ENCODE measurements around the gene APOL4.
"Not testable (repeated sequence)": the region's sequence is repeated elsewhere in the genome, so short reads cannot be mapped to it uniquely, and the experiment has no call there.

Gene APOL4

DNA sequence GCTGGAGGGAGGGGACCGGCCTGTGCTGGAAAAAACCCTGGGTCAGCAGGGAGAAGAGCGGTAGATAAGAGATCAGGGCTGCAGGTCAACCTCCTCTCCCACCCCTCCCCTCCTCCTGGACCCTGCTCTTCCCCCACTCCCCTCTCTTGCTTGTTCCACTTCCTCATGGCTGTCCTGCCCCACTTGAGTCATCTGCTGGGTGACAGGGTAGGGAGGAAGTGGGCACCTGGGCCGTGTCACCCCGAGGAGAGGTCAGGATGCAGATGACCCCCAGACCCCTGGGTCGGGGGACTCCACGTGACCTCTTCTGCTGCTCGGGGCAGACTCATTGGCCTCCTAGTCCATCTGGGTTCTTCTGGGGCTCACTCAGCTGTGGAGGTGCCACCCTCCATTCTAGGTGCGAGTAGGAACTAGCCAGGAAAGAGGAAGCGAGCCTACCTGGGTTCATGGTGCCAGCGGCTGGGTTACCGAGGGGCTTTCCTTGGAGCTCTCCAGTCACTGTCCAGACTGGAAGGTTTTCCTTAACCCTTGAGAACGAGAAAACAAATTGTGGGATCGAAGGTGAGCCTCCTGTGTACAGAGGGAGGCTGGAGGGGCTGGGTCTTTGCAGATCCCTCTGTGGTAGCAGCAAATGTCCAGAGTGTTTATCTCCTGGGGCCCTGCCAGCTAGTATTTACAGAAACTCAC, 31.2 kb upstream of the APOL4 start:
- in situ Hi-C loops (cut with HindIII; ENCODE audit: low sequenced_read_pairs) = no loop called here

DNA sequence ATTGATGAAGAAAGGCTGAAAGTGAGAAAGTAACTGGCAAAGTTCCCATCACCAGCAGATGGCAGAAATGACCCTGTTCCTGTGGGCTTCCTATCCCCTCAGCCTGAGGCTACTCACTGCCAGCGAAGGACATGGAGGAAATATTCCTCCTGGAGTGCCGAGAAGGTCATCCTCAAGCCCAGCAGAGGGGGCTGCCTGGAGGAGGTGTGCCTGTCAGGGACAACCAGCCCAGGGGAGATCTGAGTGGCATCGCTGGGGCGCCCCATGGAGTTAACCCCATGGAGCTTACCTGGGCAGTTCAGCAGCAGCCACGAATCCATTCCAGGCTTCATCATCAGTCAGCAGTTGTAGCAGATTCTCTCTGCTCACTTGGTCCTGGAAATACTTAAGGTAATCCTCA, 29.4 kb upstream of the APOL4 start:
- in situ Hi-C loops (cut with HindIII; ENCODE audit: low sequenced_read_pairs) = not testable (repeated sequence)

DNA sequence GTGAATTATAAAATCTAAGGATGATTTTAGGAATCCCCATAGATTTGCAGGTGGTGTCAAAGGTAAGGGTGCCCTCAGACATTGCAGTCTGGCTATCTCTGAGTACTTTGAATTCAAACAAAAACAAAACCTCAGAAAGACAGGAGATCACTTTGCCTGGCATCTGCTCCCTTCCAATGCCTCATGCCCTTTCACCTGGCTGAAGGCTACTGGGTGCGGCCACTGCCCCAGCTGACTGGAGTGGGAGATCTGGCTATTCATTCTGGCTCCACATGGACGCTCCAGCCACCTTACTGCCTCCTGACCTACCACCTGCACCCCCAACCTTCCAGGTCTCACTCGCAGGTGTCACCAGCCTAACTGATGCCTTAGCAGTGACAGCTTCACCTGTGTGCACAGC, 28.0 kb upstream of the APOL4 start:
- in situ Hi-C loops (cut with HindIII; ENCODE audit: low sequenced_read_pairs) = not testable (repeated sequence)

DNA sequence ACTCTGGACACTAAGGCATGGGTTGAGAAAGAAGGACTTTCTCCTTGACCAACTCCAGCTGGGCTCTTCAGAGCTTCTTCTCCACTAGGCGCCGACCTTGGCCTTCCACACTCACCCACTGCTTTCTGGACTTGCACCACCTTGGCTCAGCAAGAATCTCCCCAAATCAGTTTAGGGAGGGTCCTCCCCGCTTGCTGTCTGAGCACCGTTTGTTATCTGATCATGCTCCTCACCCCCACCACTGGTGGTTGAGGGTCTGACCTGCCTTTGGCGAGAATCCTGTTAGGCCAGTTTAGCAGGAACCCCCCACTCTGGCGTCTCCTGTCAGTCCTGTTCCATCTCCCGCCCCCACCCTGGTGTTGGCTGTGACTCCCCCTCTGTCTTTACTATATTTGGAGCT, 27.3 kb upstream of the APOL4 start:
- in situ Hi-C loops (cut with HindIII; ENCODE audit: low sequenced_read_pairs) = no loop called here

DNA sequence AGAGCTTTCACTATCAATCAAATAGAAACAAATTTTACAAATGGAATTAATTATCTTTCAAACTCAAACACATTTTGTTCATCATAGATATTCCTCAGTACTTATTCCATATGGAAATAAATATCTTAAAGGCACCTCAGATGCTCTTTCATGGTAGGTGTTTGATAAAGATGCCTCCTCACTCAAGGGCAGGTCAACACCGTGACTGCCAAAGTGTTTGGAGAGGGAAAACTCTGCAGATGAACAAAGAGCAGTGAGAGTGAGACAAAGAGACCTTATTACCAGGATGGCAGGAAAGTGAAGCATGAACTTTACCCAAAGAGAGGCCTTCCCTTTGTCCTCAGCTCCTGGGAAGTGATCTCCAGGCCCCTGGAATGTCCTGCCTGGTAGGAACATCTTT, 26.8 kb upstream of the APOL4 start:
- in situ Hi-C loops (cut with HindIII; ENCODE audit: low sequenced_read_pairs) = not testable (repeated sequence)

DNA sequence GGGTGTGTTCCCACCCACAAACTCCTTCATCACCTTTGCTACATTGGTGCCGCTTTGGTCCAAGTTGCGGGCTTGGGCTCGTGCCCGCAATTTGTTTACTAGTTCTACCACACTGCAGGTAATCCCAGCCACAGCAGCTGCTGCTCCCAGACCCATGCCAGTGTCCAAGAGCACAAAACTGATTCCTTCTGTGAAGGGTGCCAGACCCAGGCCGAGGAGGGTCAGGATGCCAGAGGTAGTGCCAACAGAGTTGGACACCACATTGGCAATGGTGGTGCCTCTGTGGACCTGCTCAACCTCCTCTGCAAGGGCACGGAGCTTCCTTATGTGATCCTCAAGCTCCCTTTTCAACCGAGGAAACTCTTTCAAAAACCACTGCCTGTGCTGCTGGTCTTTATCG, 26.2 kb upstream of the APOL4 start:
- in situ Hi-C loops (cut with HindIII; ENCODE audit: low sequenced_read_pairs) = no loop called here

DNA sequence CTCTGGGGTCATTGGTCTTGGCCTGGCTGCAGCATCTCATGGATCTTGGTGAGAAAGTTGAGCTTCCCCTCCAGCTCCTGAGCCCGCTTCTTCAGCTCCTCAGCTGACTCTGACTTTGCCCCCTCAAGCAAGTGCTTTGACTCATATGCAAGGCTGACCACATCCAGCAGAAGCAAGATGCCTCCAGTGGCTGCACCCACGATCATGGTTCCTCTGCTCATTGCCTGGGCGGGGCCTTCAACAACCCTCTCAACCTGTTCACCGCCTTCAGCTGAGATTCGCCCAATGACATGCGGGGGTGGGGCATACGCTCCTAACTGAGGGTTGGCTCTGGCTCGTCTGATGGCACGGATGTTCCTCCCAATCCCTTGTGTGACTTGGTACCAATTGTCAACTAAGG, 25.8 kb upstream of the APOL4 start:
- in situ Hi-C loops (cut with HindIII; ENCODE audit: low sequenced_read_pairs) = no loop called here

DNA sequence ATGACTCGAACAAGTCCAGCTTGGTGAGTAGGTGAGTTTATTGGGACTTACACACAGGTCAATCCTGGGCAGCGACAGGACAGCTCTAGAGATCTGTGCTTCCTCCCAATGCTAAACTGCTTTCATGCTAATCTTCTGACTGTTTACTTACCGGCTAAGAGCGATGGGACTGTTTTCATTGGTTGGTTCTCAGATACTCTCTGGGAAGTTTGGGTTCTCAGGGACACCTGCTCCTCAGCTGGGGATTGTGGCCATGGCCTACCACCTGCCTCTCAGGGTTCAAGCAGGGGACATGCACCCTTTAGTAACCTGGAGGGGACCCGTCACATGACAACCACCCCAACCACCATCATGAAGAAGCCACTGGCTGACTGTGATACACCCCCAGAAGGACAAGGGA, 24.6 kb upstream of the APOL4 start:
- in situ Hi-C loops (cut with HindIII; ENCODE audit: low sequenced_read_pairs) = no loop called here

DNA sequence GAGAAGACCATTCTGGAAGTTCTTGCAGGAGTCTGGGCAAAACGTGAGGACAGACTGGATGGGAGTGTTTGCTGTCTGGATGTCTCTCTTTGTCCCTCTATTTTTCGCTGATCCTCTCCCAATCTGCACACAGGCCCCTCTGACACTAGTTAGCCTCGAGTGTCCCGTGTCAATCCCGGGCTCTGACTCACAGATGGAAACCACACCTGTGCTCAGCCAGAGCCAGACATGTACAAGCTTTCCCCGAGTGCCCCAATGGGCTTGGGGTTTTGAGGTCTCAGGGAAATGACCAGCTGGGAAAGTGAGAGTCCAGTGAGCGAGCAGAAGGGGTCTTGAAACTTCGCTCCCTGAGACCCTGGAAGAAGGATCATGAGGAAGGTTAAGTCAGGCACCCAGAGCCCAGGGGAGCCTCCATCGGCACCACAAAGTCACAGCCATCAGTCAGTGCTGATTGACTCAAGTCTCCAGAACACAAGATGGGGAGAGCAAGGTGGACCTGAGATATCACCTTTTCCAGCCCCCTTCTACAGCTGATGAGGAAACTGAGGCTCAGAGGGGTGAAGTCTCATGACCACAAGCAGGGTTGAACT, 23.8 kb upstream of the APOL4 start:
- in situ Hi-C loops (cut with HindIII; ENCODE audit: low sequenced_read_pairs) = no loop called here

DNA sequence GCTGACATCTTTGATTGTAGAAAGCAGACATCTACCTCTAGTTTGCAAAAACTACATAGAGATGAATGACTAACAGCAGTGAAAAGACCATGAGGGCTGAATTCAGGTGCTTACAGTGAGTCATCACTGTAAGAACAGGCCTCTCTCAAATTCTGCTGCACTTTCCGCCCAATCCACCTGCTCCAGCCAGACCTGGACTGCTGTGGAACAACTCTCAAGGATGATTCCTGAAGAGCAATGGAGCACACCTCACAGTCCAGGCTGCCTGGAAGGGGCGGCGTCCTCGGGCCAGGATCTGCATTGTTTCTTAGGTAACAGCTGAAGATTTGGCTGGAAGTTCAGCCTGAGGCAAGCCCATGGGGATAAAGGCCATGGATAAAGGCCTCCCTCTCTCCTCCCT, 22.6 kb upstream of the APOL4 start:
- in situ Hi-C loops (cut with HindIII; ENCODE audit: low sequenced_read_pairs) = no loop called here

DNA sequence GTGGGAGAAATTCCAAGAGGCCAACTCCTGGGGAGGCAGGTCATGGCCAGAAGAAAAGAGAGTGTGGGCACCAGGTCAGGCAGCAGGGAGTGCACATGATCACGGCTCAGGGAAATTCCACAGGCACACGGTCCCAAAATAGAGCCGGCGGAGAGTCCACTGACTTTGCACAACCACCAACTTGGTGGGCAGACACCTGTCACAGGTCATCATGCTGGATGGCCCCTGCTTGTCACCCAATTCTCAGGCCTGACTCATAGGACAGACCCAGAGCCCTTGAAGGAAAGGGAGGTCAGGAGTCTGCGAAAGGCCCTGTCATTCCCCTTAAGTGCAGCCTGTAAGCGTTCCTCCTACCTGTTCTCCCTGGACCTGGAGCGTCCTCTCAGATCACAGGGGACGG, 21.9 kb upstream of the APOL4 start:
- in situ Hi-C loops (cut with HindIII; ENCODE audit: low sequenced_read_pairs) = no loop called here

DNA sequence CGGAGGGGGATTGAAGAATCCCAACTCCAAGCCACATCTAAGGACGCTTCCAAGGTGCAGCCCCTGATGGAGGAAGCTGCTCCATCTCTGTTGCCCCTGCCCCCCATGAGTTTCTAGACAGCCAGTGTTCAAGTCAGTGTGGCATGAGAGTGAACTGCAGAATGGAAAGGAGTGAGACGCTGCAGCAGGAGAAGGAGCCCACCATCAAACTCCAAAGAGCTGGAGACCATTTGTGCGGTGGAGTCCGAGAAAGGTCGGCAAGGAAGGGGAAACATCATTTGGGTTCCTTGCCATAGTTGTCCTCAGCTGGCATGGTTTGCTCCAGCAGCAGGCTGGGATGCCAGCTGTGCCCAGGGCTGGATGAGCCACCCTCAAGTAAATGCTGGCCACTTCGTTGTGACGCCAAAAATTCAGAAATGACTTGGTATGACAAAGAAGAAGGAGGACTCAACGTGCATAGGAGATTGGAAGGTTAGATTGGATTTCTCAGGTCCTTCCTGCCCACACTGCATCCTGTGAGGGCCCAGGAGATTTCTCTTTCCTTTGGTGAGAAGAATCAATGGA, 21.4 kb upstream of the APOL4 start:
- in situ Hi-C loops (cut with HindIII; ENCODE audit: low sequenced_read_pairs) = no loop called here

DNA sequence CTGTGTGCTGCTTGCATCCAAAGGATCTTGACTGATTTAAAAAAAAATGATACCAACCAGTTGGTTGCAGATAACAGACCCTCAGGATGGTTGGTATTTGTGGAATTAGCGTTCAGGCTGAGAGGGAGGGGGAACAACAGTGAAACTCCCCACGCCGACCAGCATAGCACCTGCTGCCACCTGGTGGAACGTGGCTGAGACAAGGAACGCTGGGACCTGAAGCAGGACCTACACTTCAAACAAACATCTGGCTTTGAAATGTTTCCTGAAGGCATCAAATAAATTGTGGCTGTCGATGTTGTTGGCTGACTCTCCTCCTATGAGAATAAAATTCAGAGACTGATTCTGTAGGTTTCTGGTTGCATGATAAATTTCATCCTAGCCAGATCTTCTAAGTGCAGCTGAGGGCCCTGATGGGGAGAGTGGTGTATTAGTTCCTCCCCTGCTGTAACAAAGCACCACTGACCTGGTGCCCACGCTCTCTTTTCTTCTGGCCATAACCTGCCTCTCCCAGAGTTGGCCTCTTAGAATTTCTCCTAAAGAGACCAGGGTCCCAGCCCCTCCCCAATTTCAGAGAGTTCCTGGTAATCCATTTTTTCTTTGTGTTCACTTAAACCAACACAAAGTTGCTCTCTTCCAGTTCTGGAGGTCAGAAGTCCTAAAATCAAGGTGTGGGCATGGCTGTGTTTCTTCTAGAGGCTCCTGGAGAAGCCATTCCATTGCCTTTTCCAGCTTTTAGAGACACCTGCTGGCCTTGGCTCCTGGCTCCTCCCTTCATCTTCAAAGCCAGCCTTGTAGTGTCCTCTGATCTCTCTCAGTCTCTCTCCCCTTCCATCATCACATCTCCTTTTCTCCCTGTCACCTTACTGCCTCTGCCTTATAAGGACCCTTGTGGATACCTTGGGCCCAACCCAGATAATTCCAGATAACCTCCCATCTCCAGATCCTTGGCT, 20.5 kb upstream of the APOL4 start:
- in situ Hi-C loops (cut with HindIII; ENCODE audit: low sequenced_read_pairs) = no loop called here

DNA sequence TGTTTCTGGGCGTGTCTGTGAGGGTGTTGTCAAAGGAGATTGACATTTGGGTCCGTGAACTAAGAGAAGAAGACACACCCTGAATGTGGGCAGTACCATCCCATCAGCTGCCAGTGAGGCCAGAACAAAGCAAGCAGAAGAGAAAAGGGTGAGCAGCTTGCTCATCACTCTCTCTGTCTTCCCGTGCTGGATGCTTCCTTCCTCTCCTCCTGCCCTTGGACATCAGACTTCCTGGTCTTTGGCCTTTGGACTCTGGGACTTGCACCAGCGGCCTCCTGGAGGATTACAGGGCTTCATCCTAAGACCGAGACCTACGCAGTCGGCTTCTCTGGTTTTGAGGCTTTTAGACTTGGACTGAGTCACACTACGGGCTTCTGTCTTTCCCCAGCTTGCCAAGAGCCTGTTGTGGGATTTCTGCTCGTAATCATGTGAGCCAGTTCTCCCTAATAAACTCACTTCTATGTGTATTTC, 18.9 kb upstream of the APOL4 start:
- in situ Hi-C loops (cut with HindIII; ENCODE audit: low sequenced_read_pairs) = no loop called here

DNA sequence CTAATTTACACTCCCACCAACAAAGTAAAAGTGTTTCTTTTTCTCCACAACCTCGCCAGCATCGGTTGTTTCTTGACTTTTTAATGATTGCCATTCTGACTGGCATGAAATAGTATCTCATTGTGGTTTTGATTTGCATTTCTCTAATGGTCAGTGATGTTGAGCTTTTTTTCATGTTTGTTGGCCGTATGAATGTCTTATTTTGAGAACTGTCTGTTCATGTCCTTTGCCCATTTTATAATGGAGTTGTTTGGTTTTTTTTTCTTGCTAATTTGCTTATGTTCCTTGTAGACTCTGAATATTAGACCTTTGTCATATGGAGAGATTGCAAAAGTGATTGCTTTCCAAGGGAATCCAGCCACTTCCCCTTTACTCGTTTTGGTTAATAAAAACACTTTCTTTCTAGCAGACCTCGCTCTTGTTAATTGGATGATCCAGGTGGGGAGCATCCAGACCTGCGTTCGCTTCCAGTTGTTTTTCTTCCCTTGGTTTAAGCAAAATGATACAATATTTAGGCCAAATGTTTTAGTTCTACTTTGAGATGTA, 17.1 kb upstream of the APOL4 start:
- in situ Hi-C loops (cut with HindIII; ENCODE audit: low sequenced_read_pairs) = no loop called here

DNA sequence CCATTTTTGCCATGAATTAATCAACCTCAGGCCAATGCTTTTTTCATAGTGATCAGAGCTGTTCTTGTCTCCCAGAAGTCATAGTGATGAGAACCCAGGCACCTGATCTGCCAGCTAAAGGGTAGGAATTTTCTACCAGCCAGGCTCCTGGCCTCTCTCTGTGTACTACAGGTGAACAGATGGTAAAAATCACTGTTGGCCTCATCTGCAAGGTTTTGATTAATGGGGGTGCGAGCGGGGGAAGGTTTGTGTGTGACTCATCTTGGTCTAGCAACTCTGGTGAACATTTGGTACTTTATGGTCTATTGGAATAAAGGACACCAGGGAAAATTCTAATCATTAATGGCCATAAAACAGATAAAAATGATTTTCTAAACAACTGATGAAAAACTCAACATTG, 14.4 kb upstream of the APOL4 start:
- in situ Hi-C loops (cut with HindIII; ENCODE audit: low sequenced_read_pairs) = no loop called here

DNA sequence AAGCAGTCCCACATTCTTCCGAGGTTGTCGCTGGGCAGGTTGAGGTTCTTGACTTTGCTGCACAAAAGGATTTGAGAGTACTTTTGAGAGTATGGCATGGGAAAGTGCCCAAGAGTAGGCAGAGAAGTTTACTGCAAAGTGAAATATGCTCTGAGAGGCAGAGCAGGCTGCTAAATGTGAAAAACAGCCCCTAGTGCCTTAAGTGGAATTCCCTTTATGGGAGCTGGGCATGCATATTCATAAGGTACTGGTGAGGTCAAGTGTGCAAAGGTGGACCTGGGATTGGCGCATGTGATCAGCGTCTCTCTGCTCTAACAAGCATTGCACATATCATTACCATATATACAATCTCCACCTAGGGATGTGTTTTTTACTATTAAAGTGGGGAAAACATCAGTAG, 12.0 kb upstream of the APOL4 start:
- in situ Hi-C loops (cut with HindIII; ENCODE audit: low sequenced_read_pairs) = no loop called here

DNA sequence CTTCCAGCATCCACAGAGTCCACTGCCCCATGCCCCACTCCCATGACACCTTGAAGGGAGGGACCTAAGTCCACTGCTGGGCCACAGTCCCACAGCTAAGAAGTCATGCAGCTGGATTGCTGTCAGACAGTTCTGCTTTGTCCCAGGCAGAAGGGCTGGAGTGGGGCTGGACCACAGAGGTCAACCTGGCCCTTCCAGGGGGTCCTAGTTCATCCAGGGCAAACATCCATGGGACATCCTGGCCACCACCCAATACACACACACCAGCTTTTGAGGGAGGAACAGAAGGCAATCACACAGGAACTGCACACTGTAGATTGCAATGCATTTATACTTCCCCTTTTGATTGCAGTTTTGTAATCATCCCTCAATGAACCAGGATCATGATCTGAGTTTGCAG, 11.3 kb upstream of the APOL4 start:
- in situ Hi-C loops (cut with HindIII; ENCODE audit: low sequenced_read_pairs) = no loop called here

DNA sequence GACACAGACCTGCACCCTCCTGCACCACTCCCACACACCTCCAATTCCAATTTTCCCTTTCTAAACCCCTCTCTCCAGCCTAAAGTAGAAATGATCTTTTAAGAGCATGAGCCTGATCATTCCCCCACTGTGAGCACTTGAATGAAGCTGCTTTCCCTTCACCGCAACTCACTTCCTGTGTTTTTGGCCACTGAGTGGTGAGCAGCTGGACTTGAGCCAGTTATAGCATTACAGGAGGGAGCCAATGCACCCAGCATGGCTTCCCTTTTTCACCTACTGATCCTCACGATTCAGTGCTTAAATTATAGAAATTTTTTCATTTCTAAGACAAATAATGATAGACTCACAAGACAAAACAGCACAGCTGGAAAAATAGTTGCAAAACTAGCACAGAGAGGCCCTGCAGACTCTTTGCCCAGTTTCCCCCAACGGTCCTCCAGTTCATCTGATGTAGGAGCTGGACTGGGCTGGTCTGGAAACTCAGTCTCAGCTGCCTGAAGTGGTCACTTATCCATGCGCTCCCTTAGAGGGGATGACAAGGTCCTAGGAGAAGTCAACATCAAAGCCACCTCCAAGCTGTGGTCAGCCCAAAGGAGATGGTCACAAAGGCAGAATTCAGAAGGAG, 9.7 kb upstream of the APOL4 start:
- in situ Hi-C loops (cut with HindIII; ENCODE audit: low sequenced_read_pairs) = no loop called here

DNA sequence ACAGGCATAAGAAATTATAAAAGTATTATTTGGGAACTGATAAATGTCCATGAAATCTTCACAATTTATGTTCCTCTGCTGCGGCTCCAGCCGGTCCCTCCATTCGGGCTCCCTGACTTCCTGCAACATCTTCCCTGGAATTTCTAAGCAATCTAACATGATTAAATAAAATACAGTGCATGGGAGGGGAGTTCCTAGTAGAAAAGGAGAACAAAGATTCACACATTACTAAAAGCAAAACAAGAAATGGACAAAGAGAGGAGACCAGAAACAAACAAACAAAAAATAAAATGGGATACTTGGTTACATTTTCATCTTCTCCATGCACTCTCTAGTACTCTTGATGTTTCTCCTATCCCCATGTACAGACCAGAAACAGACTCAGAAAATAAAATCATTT, 8.6 kb upstream of the APOL4 start:
- in situ Hi-C loops (cut with HindIII; ENCODE audit: low sequenced_read_pairs) = no loop called here

DNA sequence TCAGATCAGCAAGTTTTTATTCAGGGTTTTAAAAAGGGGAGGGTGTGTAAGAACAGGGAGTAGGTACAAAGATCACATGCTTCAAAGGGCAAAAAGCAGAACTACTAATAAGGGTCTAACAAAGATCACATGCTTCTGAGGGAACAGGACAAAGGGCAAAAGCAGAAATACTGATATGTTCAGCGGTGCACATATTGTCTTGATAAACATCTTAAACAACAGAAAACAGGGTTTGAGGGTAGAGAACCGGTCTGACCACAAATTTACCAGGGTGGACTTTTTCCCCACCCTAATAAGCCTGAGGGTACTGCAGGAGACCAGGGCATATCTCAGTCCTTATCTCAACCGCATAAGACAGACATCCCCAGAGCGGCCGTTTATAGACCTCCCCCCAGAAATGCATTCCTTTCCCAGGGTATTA, 7.9 kb upstream of the APOL4 start:
- in situ Hi-C loops (cut with HindIII; ENCODE audit: low sequenced_read_pairs) = not testable (repeated sequence)
